ENCODE measurements around the gene WDR64.
"Not testable (repeated sequence)": the region's sequence is repeated elsewhere in the genome, so short reads cannot be mapped to it uniquely, and the experiment has no call there.

The WDR64 gene

DNA sequence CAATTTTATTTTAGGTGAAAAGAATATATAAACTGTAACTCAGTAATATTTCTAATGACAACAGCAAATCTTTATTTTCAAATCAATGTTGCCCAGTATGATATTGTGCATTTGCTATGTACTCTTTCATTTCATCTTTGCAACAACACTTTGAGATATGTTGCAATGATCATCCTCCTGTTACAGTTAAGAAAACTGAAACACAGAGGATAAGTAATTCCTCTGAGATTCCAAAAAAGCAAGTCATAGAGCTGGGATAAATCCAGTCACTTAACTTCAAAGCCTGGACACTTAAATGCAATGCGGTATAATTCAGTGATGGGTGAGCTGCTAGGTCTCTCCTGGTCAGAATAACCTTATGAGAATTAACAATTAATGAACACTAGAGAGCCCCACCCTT is 147.3 kb downstream of the WDR64 start:
- no peak for DNase-seq (ENCODE audit: low read depth in 2 of 2)

DNA sequence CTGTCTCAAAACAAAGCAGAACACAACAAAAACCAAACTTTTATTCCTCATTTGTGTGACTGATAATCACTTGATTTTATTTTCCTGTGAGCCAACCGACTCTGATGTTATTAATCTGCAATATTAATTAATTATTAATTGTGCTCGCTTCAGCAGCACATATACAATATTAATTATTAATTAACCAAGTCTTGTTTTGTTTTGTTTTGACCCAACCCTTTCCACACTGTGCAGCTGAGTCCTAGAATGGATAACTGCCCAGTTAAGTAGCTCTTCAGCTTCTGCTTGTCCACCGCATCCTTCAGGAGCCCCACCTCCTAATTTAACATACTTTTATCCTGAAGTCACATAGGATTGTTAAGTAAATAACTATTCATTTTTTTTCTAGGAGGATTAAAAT is 148.6 kb downstream of the WDR64 start:
- DNase-seq (ENCODE audit: low read depth in 2 of 2): no peak

DNA sequence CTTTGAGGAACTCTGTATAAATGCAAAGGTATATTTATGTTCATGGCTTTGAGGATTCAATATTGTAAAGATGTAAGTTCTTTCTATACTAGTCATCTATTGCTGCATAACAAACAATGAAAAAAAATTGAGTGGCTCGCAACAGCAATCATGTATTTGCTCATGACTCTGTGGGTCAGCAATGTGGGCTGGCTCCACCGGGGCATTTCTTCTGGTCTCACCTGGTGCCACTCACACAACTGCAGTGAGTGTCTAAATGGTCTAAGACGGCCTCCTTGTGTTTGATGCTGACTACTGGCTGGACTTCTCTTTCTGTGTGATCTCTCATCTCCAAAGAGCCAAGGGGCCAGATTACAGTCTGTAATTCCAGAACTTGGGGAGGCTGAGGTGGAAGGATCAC is 150.8 kb downstream of the WDR64 start:
- DNase-seq (ENCODE audit: low read depth in 2 of 2): no peak

DNA sequence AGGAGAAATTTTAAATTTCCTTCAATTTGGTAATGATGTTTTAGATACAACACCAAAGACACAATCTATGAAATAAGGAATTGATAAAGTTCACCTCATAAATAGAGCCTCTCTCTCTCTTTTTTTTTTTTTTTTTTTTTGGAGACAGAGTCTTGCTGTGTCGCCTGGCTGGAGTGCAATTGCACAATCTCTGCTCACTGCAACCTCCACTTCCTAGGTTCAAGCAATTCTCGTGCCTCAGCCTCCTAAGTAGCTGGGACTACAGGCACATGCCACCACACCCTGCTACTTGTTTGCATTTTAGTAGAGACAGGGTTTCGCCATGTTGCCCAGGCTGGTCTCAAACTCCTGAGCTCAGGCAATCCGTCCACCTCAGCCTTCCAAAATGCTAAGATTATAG is 152.6 kb downstream of the WDR64 start:
- DNase-seq (ENCODE audit: low read depth in 2 of 2): not testable (repeated sequence)

DNA sequence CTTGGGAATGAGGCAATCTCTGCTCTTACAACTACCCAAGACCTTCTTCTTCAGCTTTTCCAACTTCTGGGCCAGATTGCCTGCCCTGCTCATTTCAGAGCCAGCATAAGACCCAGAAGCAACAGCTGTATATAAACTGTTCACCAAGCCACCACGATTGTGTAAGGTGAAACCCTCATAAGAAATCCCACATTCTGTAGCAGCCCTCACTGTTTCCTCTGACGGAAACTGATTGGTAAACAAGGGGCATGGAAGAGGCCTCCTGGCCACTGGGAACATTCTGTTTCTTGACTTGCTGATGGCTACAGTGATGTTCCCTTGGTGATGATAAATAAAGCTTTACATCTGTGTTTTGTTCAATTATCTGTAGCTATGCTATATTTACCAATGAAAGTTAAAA is 156.2 kb downstream of the WDR64 start:
- no peak for DNase-seq (ENCODE audit: low read depth in 2 of 2)

DNA sequence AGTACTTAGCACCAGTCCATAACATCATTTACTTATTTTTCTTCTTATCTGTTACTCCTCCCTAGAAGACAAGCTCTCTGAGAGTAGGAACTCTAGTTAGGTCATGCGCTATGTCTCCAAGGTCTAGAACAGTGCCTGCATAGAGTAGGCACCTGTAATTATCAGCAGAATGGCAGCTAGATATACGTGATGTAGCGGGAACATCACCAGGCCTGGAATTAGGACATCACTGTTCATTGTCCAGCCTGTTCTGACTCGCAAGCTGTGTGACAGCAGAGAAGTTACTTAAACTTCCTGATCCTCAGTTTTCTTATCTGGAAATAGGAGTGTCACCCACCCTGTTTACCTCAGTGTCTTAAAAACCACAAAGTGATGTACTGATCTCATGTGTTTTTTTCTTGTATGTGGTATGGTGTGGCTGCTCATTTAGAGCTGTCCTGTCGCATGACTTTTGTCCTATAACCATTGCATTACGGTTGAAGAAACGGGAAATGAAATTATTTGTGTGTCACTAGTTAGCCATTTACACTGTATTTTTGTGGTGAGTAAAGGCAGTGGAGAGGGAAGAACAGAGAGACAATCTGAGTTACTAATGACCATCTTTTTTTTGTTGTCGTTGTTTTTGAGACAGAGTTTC is 158.8 kb downstream of the WDR64 start:
- DNase-seq (ENCODE audit: low read depth in 2 of 2): no peak

DNA sequence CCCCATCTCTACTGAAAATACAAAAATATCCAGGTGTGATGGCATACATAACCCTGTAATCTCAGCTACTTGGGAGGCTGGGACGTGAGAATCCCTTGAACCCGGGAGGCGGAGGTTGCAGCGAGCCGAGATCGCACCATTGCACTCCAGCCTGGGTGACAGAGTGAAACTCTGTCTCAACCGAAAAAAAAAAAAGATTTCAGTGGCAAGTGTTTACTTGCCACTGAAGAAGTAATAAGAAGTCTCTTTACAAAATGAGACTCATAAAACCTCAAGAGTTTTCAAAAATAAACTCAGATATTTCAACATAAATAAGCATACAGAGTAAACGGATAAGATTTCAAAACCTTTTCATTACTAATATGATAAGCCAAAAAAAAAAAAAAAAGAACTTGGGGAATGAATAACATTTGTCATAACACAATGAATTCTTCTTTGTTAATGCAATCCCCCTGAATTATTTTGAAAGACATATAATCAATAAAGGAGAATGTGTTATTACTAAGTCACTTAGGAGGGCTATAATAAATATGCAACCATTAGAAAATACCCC is 161.8 kb downstream of the WDR64 start:
- no peak for DNase-seq (ENCODE audit: low read depth in 2 of 2)

DNA sequence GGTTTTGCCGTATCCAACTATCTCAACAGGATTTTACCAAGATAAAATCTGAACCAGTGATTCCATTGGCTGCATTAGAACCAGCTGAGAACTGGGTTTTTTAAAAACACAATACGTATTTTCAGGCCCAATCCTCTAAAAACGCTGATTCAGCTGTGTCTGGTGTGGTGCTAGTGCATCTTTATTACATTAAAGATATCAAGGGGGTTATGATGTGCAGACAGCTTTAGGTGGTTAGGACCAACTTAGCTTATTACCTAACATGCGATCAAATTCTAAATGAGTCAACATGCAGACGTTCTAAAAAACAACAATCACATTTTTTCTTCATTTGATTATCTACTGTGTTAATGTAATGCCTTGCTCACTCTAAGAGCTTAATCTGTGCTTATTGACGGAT is 163.9 kb downstream of the WDR64 start:
- DNase-seq (ENCODE audit: low read depth in 2 of 2): no peak

DNA sequence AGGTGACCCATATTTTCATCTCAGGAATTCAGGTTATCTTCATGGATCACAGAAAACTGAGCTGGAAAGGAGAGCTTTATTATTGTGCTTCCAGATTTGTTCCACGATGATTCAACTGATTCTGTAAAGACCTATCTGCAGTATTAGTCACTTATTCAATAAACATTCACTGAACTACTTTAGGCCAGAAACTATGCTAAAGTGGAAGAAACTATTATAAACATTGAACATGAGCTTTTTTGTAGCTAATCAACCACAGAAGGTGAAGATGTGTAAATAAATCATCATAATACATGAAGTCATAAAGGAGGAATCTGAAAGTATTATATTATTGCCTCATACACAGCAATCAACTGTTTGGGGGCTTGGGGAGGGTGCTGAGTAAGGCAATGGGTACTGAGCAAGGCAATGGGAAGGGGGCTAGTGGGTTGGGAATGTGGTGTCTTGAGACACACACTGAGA is 165.3 kb downstream of the WDR64 start:
- no peak for DNase-seq (ENCODE audit: low read depth in 2 of 2)

DNA sequence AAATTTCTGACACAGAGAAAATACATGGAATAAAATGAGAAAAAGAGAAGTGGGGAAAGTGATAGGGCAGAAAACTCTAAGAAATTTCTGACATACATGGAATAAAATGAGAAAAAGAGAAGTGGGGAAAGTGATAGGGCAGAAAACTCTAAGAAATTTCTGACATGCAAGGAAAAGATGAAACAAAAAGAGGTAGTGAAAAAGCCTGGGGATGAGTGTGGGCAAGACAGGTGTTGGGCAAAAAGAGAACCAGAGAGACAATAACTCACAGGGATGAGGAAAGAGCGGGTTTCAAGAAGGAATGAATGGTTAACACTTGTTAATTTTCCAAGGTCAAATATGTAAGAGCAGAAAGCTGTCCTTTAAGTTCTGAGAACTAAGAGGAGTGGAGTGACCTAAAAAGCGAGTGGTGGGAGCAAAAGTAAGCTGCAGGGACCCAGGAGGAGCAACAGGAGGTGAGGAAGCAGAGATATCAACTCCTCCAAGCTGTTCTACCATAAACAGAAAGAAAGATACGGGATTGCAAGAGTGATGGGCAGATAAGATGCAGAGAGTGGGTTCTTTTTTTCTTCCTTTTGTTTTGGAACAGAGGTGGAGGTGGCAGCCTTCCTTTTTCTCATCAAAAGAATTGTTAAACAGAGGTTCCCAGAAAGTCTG is 166.0 kb downstream of the WDR64 start:
- DNase-seq (ENCODE audit: low read depth in 2 of 2): no peak

DNA sequence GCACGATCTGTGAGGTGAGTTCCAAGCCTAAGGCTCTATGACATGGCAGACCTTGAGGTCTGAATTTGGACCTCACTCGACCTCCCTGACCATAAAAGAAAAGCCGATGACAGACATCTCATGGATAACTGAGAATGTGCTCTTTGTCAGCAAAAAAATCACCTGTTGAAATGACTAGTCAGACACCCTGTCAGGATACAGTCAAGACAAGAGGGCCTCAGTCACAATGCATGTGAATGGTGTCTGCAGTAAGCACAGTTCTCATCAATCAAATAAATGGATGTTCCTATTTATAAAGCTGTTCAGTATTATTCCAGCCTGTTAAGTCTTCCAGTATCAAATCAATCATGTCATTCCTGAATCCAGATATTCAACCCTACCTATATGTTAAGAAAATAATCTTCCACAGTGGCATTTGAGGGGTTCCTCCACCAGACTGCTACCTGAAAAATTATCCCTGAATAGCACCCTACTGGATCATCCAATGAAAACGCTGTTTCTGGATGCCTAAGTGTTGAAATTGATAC is 167.3 kb downstream of the WDR64 start:
- DNase-seq (ENCODE audit: low read depth in 2 of 2): no peak

DNA sequence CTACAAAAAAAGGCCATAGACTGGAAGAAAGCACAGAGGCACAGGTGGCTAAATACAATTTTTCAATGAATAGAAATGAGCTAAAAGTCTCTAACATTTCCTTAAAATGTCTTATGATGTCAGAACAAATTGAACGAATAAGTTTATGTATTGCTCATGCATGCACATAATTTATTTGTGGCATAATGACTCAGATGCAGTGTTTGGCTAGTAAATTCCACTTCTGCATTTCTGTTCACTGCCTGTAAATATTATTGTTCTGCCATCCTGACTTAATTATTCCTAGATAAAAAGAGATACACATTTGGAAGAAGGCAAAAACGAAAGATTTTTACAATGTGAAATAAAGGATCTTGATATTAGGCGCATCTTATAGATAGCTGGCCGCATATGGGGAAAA is 169.3 kb downstream of the WDR64 start:
- DNase-seq (ENCODE audit: low read depth in 2 of 2): no peak

DNA sequence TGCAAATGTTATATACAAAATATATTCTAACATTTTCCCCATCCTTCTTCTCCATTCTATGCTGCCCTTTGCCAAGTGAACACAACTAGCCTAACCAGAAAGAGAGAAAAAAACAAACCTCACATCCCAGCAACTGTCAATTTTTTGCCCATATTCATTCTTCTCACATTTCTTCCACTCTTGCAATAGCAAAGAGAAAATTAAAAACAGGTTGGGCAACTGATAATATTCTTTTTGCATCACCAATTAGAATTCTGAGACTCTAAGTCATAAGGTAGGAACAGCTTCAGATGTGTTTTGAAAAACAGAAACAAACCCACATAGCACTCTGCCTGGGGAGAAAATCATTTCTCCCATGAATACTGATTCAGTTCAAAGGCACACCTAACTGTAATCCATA is 170.8 kb downstream of the WDR64 start:
- no peak for DNase-seq (ENCODE audit: low read depth in 2 of 2)

DNA sequence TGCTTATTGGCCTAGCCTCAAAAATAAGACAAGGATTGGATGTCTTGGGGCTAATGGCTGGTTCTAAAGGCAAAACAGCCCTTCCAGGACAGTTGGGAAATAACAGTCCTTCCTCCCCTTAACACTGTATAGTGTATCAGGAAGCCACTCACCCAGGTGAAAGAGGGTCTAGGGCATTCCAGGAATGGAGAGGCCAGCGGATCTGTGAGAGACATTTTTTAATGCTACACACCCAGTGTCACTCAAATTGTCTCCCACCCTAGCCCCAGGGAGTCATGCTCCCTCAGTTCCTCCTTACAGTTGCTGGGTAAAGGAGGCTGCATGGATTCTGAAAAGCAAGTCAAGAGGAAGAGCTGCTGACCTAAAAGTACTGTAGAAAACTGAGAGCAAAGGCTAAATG is 171.8 kb downstream of the WDR64 start:
- DNase-seq (ENCODE audit: low read depth in 2 of 2): no peak

DNA sequence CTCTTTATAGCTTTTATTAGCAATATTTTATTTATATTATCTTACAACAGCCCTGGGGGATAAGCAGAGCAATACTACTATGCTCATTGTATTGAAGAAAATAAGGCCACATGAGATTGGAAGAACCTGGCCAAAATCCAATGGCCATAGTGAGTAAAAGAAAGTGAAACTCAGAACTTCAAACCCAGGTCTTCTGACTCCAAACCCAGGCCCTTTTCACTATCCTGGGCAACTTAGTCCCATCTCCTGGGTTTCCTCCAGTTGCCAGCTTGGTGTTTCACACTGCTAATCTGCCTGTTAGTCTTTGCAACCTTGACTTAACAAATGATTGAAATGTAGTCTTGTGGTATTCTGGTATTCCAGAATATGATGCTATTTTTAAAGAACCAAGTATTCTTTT is 173.5 kb downstream of the WDR64 start:
- DNase-seq (ENCODE audit: low read depth in 2 of 2): no peak

DNA sequence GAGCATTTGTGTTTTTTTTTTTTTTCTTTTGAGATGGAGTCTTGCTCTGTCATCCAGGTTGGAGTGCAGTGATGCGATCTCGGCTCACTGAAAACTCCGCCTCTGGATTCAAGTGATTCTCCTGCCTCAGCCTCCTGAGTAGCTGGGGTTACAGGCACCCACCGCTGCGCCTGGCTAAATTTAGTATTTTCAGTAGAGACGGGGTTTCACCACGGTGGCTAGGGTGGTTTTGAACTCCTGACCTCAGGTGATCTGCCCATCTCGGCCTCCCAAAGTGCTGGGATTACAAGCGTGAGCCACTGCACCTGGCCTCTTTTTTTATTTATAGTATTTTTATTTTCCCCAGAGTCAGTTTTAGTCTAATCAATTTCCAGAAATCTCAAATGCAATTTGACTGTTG is 174.5 kb downstream of the WDR64 start:
- not testable (repeated sequence) for DNase-seq (ENCODE audit: low read depth in 2 of 2)

DNA sequence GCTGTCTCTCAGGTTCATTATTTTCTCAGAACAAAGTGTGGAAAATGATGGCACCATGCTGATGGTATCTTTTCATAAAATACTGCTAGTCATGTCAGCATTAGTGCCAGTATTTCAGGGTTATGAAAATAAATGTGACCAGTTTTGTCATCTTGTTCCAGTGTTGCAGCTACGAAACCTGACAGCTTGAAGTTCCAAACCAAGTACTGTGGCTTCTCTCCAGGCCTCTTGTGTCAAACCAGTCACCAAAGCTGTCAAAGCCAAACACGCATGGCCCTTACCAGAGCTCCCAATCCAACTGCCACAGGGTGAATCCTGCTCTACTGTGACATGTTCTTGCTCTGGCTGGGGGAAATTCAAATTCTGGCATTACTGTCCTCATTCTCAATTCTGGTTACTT is 175.2 kb downstream of the WDR64 start:
- DNase-seq (ENCODE audit: low read depth in 2 of 2): no peak

DNA sequence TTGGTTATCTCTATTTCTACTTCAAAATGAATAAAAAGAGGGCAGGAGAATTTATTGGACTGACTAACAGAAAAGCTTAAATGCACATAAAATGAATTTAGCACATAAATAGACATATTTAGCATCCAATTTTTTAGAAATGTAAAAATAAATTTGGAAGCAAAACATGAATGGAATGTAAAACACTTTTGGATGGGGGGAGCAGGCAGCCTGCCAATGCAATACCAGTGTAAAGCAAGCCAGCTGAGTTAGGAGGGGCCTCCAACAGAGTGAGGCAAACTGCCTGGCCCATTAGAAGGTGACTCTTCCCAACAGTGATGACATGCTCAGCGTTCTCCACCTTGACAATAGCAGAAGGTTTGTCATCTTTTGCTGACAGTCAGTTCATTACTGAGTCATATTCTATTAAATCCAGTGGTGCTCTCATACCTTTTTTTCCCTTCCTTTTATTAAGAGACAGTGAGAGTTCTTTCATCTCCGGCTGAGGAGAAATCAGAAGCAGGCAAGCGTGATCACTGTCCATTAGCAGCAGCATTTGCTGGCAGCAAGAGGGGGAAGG is 176.5 kb downstream of the WDR64 start:
- no peak for DNase-seq (ENCODE audit: low read depth in 2 of 2)

DNA sequence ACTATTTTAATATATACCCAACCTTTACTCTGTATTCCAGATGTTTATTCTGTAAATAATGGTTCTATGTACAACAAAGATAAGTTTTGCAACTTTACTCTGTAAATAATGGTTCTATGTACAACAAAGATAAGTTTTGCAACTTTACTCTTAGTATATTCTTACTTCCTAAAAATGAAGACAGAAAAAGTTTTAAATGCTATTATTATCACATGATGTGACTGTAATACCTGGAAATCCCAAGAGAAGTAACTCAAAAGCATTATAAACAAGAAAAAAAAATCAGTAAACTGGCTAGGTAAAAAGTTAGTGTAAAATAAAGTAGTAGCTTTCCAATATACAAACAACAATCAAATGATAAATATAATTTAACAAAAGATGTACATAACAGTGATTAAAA is 177.4 kb downstream of the WDR64 start:
- no peak for DNase-seq (ENCODE audit: low read depth in 2 of 2)

DNA sequence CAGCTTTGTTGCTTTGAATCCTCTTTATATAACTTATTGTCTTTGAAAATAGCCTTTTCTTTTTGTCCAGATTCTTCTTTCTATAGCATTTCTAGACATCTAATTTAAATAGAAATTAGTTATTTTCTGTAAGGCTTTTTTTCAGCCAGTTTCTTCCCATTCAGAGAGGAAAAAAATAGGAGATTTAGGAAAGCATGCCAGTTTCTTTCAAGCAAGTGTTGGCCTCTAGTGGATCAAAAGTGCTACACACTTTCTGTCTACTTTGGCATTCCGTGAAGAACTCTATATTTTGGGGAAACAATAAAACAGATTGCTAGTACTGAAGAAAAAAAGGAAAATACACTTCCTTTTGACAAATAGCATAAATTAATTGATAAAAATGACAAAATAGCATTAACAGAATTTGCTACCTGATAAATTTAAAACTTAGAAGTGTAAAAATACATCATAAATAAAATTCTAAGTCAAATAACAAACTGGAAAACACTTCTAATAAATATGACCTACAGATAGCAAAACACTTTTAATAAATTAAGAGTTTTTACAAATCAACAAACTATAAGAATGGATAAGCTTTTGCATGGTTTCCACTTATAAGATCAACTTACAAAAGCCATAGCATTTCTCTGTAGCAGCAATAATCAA is 182.8 kb downstream of the WDR64 start:
- no peak for DNase-seq (ENCODE audit: low read depth in 2 of 2)

DNA sequence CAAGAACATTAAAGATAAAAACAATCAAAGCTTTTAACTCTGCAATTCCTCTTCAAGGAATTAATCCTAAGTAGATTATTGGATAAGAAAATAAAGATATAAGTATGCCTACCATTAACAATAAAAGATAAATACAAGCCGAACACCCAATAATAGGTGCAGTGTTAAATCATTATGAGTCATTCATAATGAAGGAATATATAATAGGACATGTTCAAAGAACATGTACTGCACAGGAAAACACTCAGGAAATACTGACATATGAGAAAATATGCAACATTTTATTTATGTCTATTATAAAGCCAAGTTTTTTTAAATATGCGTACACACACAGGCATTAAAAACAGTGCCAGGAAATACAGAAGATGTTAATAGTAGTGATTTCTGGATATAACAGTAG is 184.9 kb downstream of the WDR64 start:
- no peak for DNase-seq (ENCODE audit: low read depth in 2 of 2)

DNA sequence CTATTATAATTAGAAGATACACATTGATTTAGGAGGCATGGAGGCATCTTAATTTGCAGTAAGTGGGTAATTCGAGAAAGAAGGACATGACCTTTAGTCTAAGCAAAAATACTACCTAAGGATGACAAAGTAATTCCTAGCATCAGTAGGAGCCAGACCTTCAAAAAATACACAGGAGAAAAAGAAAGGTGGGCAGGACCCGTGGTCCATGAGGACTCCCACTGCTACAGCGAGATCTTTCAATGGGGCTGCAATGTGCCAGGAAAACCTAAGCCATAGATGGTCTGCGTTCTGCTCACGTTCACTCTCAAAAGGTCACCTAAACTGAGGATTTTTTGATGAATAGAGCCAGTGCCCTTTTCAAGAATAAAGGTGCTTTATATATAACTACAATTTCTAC is 185.3 kb downstream of the WDR64 start:
- no peak for DNase-seq (ENCODE audit: low read depth in 2 of 2)

DNA sequence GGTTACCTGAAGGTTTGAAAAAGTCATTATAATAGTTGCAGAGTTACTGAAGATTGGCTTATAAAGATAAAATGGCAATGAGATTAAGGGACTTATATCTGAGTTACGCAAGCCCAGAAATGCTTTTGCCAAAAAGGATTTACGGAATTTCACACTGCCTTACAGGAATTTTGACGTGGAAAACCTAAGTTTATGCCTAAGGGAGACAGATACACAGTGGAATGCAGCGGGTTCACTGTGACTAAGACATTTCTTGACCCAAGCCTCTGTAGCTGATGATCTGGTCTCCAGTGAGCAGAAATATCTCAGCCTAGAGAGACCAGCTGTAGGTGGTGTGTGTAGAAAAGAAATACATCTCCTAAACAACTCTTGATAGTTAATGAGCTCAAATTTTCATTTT is 185.8 kb downstream of the WDR64 start:
- DNase-seq (ENCODE audit: low read depth in 2 of 2): no peak
